Dendritic cell treated with granulocyte-macrophage colony-stimulating factor and Interleukin-4, amounts not matched to agents 40 ng/mL and 50 ng/mL, for 4 days (primary cell): ENCODE results near the gene CSHL1.

Source experiments
- H3K27ac Mint-ChIP-seq: one replicate; pipeline ENCODE4 v1.8.0; 2022; ENCODE audit warnings: mild to moderate bottlenecking, mixed read lengths
- H3K27me3 Mint-ChIP-seq: one replicate; pipeline ENCODE4 v1.8.0; 2022; ENCODE audit warnings: mild to moderate bottlenecking, mixed read lengths
- H3K36me3 Mint-ChIP-seq: one replicate; pipeline ENCODE4 v1.8.0; 2022; ENCODE audit warnings: low read depth, mixed read lengths
- H3K4me1 Mint-ChIP-seq: one replicate; pipeline ENCODE4 v1.8.0; 2022; ENCODE audit warnings: low read depth, mixed read lengths
- H3K4me3 Mint-ChIP-seq: one replicate; pipeline ENCODE4 v1.8.0; 2022; ENCODE audit warnings: mild to moderate bottlenecking, moderate library complexity, mixed read lengths
- H3K9me3 Mint-ChIP-seq: one replicate; pipeline ENCODE4 v1.8.0; 2022; ENCODE audit warnings: mixed read lengths
- intact Hi-C: fragments of 100-400 bp; cut with micrococcal nuclease; formaldehyde crosslinking; loops from one replicate; pipeline ENCODE4 v1.15.0; 2022

Gene CSHL1

DNA sequence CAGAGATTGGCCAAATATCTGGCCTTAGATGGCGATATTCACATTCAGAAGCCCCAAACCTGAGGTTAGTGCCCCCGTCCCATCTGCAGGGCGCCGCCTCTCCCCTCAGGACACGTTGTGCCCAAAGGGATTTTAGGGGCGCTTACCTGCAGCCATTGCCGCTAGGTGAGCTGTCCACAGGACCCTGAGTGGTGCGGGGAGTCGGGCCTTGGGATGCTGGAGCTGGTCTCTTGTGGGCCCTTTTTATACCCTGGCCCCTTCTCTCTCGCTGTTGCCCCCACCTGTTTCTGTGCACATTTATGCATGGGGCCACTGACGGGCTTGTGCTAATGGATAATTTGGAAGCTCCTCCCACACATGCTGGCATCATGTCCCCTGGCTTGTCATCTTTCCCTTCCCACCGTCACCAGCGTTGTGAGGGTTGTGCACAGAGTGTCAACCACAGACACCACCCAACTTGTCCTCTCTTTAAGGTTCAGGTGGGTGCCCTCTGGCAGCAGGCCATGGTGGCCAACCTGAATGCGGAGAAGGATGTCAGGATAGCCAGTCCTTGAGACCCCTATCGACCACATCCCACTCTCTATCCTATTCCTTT is at the start of gene CSHL1:
CSHL1 (minus strand) TSS at position 218 of the 595 bp plus-strand sequence; CDS start at position 156, 62 bp downstream.
- Mint-ChIP-seq H3K36me3 (no peaks in the 10 kb centered on the region), H3K27me3 (peaks cover 10% of the 10 kb centered on the region), H3K27ac (no peak within 1 kb of the TSS), H3K4me1 (peaks cover 9% of the 10 kb centered on the region), H3K4me3 (no peak within 1 kb of the TSS), H3K9me3 (no peaks in the 10 kb centered on the region)
- intact Hi-C loops, result loop anchor here (2.0 kb wide), 1 partner anchor 36 kb away; no protein-coding TSS in a partner anchor

- H3K4me1 Mint-ChIP-seq, result peaks cover 13% of the 10 kb centered on the region
- intact Hi-C loops, result no loop called here
- no peaks in the 10 kb centered on the region for H3K36me3 Mint-ChIP-seq
- H3K4me3 Mint-ChIP-seq, result no peak overlapping the region
- peaks cover 2% of the 10 kb centered on the region for H3K27me3 Mint-ChIP-seq
- no peaks in the 10 kb centered on the region for H3K9me3 Mint-ChIP-seq
- no peak overlapping the region for H3K27ac Mint-ChIP-seq
These were observed 49.4 kb upstream of the CSHL1 start for GRCh38 chr17:63960430-63960829.

DNA sequence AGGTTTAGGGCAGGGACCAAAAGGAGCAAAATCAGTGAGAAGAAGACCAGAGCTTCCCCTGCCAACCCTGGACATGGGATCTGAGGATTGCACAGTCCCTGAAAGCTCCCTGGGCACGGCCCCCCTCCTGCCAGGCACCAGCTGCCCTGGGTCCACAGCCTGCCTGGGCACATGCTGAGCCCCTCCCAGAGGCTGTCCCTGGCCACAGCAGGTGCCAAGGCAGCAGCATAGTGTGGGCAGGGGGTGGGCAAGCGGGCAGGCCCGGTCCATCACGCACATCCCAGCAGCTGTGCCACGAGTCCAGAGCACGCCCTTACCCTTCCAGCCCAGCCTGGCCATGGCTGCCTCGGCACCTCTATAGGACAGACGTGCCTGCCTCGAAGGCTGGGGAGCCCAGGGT is 48.9 kb upstream of the CSHL1 start:
- no peaks in the 10 kb centered on the region for H3K9me3 Mint-ChIP-seq
- peaks cover 13% of the 10 kb centered on the region for H3K4me1 Mint-ChIP-seq
- intact Hi-C loops, result no loop called here
- no peak overlapping the region for H3K4me3 Mint-ChIP-seq
- H3K36me3 Mint-ChIP-seq, result no peaks in the 10 kb centered on the region
- H3K27ac Mint-ChIP-seq, result no peak overlapping the region
- H3K27me3 Mint-ChIP-seq, result peaks cover 2% of the 10 kb centered on the region

DNA sequence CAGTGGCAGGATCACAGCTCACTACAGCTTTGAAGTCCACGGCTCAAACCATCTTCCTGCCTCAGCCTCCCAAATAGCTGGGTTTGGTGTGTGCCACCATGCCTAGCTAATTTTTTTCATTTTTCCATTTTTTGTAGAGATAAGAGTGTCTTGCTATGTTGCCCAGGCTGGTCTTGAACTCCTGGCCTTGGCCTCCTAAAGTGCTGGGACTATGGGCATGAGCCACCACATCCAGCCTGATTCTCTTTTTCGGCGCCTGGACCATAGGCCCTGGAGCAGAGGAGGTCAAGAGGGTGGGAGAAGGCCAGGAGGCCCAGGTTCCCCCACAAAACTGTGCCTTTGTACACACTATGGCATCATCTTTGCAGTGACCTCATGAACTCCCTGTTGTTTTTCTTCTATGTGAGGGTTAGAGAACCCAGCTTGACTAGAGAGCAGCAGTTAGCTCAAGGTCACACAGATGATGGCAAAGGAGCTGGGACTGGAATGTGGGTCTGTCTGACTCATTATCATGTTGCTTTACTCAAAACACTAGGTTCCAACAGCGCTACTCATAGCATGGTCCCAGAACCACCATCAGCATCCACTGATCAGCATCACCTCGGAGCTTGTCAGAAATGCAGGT is 45.4 kb upstream of the CSHL1 start:
- Mint-ChIP-seq H3K4me3 (no peak overlapping the region), H3K9me3 (no peaks in the 10 kb centered on the region), H3K36me3 (no peaks in the 10 kb centered on the region), H3K27ac (no peak overlapping the region), H3K4me1 (peaks cover 15% of the 10 kb centered on the region), H3K27me3 (peaks cover 11% of the 10 kb centered on the region)
- intact Hi-C loops, result no loop called here

DNA sequence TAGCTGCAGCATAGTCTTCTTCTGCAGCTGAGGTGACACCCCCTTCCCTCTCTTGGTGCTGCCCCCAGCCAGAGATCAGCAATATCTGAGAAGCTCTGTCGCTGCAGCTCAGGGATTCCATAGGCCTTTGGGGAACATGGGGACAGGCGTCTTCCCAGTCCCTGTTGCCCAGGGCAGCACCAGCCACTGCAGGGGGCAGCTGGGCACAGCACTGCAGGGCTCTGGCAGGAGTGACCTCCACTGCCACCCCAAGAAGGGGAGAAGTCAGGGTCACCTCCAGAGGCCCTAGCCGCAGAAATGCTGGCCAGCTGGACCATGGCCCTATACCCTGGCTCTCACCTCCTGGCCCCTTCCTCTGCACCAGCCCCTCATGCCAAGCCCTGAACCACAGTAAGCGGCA is 44.7 kb upstream of the CSHL1 start:
- H3K36me3 Mint-ChIP-seq, result no peaks in the 10 kb centered on the region
- H3K4me1 Mint-ChIP-seq, result peaks cover 10% of the 10 kb centered on the region
- no peaks in the 10 kb centered on the region for H3K9me3 Mint-ChIP-seq
- no peak overlapping the region for H3K4me3 Mint-ChIP-seq
- peaks cover 11% of the 10 kb centered on the region for H3K27me3 Mint-ChIP-seq
- H3K27ac Mint-ChIP-seq, result no peak overlapping the region
- intact Hi-C loops, result no loop called here

GRCh38 chr17:63955232-63955631 is 44.2 kb upstream of the CSHL1 start:
- Mint-ChIP-seq H3K4me1 (peaks cover 7% of the 10 kb centered on the region), H3K27me3 (peaks cover 11% of the 10 kb centered on the region), H3K36me3 (no peaks in the 10 kb centered on the region), H3K27ac (no peak overlapping the region), H3K9me3 (no peaks in the 10 kb centered on the region), H3K4me3 (no peak overlapping the region)
- intact Hi-C loops, result no loop called here

GRCh38 chr17:63954402-63955063 is 43.5 kb upstream of the CSHL1 start:
- Mint-ChIP-seq H3K4me1 (peaks cover 7% of the 10 kb centered on the region), H3K36me3 (no peaks in the 10 kb centered on the region), H3K27me3 (peaks cover 11% of the 10 kb centered on the region), H3K9me3 (no peaks in the 10 kb centered on the region), H3K27ac (no peak overlapping the region), H3K4me3 (no peak overlapping the region)
- intact Hi-C loops, result no loop called here

DNA sequence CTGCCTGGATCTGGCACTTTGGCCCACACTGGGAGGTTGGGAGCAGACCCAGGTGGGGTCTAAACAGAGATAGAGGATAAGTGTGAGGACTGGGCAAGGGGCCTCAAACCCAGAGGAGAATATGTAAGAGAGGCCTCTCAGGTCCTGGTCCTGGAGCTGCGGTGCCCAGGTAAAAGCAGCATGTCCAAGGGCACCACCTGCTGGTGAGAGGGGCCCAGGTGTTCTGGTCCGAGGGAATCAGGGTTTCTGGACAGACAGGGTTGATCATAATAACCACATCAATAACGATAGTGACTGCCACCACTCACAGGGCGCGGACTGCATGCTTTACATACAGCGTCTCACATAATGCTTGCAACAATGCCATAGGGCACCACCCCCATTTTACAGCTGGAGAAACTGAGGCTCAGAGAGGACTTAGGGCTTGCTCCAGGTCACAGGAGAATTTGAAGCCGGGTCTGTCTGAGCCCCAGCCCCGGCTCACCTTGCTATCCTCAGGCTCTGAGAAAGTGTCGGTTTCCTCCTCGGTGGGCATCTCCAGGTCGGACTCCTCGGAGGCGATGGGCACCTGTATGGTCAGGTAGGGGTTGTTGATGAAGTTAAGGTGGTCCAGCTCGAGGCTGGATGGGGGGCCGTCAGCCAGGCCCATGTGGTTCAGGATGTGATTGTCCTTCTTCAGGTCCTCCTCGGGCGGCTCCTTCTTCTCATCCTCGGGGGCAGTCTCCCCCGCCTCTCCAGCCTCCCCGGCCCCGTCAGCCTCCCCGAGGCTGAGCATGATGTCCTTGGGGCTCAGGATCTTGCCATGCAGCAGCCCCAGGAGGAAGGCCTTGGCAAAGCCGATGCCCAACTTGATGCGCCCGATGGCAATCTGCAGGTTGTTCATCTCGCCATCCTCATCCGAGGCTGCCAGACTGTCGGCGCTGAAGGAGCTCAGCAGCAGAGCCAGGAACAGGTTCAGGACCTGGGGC is 40.2 kb upstream of the CSHL1 start:
- Mint-ChIP-seq H3K27me3 (peaks cover 13% of the 10 kb centered on the region), H3K4me1 (peaks cover 13% of the 10 kb centered on the region), H3K9me3 (no peaks in the 10 kb centered on the region), H3K27ac (no peak overlapping the region), H3K4me3 (no peak overlapping the region), H3K36me3 (no peaks in the 10 kb centered on the region)
- intact Hi-C loops, result no loop called here

- no peak overlapping the region for H3K4me3 Mint-ChIP-seq
These were observed 38.7 kb upstream of the CSHL1 start for GRCh38 chr17:63949576-63950250.

DNA sequence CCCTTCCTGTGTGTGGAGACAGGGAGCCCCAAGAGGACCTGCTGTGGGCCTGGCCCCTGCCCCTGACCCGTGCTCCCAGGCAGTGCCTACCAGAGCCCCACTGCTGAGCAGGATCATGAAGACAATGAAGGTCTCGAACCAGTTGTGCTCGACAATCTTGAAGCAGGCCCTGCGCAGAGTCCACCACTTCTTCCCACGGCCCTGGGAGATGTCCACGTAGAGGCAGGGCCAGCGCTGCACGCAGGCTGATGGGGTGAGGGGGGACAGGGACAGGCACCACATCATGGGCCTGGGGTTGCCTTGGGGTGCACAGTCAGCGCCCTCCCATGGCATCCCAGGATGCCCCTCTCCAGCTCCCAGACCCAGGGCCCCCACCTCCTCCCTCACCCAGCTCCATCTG is 37.5 kb upstream of the CSHL1 start:
- no peak overlapping the region for H3K4me3 Mint-ChIP-seq
- no peaks in the 10 kb centered on the region for H3K36me3 Mint-ChIP-seq
- H3K4me1 Mint-ChIP-seq, result peaks cover 11% of the 10 kb centered on the region
- H3K27me3 Mint-ChIP-seq, result peaks cover 10% of the 10 kb centered on the region
- no peak overlapping the region for H3K27ac Mint-ChIP-seq
- intact Hi-C loops, result no loop called here
- H3K9me3 Mint-ChIP-seq, result no peaks in the 10 kb centered on the region

More at GRCh38 chr17:63949576-63950250, 38.7 kb upstream of the CSHL1 start:
- Mint-ChIP-seq H3K36me3 (no peaks in the 10 kb centered on the region), H3K27ac (no peak overlapping the region), H3K4me1 (peaks cover 18% of the 10 kb centered on the region), H3K9me3 (no peaks in the 10 kb centered on the region), H3K27me3 (peaks cover 17% of the 10 kb centered on the region)
- intact Hi-C loops, result no loop called here

DNA sequence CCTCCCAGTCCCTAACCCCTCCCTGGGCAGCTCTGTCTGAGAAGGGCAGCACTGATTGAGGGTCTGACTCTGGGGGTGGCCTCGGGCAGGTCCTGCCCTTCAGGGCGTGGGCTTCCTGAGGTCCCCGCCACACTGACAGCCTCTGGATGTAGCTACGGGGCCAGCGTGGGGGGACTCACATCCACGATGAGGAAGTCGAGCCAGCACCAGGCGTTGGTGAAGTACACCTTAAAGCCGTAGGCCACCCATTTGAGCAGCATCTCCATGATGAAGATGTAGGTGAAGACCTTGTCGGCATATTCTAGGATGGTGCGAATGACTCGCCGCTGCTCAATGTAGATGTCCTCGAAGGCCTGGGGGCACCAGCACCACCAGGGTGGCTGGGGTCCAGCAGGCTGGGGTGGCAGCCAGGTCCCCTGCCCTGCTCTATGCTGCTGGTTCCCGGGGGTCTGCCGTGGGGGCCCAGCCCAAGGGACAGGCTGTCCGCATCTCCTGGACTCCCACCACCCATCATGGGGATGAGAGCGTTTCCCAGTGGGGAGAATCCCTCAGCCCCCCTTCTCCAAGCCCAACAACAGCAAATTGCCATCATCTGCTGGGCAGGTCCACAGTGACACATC is 36.8 kb upstream of the CSHL1 start:
- H3K27ac Mint-ChIP-seq, result no peak overlapping the region
- no peaks in the 10 kb centered on the region for H3K9me3 Mint-ChIP-seq
- peaks cover 11% of the 10 kb centered on the region for H3K4me1 Mint-ChIP-seq
- H3K4me3 Mint-ChIP-seq, result no peak overlapping the region
- intact Hi-C loops, result loop anchor here (2.0 kb wide), 1 partner anchor 37 kb away; the partner anchor contains the start of gene CSHL1
- no peaks in the 10 kb centered on the region for H3K36me3 Mint-ChIP-seq
- peaks cover 12% of the 10 kb centered on the region for H3K27me3 Mint-ChIP-seq

GRCh38 chr17:63946440-63947363 is 35.6 kb upstream of the CSHL1 start:
- intact Hi-C loops, result loop anchor here (1.0 to 2.0 kb wide), 2 partner anchors 27 to 36 kb away; partner anchors contain the start of gene CSHL1
- Mint-ChIP-seq H3K4me1 (peaks cover 11% of the 10 kb centered on the region), H3K27ac (no peak overlapping the region), H3K9me3 (no peaks in the 10 kb centered on the region), H3K27me3 (peaks cover 12% of the 10 kb centered on the region), H3K36me3 (no peaks in the 10 kb centered on the region), H3K4me3 (peak overlapping the region; percentile 25)
